Measurements from ENCODE around the gene ZNF763.
"Not testable (repeated sequence)": the region's sequence is repeated elsewhere in the genome, so short reads cannot be mapped to it uniquely, and the experiment has no call there.

Gene ZNF763

DNA sequence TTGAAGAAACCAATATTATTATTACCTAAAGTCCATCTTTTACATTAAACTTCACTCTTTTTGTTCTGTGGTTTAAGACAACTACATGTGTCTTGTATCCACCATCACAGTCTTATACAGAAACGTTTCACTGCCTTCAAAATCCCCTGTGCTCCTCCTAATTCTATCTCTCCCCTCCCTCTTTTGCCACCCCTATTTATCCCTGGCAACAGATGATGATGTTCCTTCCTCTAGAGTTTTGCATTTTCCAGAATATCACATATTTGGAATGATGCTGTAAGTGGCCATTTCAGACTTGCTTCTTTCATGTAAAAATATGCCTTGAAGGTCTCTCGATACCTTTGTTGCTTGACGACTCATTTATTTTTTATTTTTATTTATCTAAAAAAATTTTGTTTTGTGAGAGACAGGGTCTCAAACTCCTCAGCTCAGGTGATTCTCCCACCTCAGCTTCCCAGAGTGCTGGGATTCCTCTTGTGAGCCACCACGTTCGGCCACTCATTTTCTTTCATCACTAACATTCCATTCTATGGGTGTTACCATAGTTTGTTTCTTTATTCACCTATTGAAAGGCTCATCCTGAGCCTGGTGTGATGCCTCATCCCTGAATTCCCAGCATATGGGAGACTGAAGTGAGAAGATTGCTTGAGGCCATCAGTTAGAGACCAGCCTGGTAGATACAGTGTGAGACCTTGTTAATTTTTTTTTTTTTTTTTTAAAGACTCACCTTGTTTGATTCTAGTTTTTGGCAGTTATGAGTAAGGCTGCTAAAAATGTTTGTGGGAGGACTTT is 8.4 kb downstream of the ZNF763 start:
- no peak overlapping the region for H3K9ac ChIP-seq (ENCODE audit: low read length)
- H3K4me3 ChIP-seq (ENCODE audit: low read depth, low read length) = no peak overlapping the region
- H3K36me3 ChIP-seq (ENCODE audit: control insufficient read depth, insufficient read depth, low read length) = no peaks in the 10 kb centered on the region; the same call in 1 of the 2 replicates
- H3K27ac ChIP-seq (ENCODE audit: low read depth, low read length) = no peak overlapping the region
- no peaks in the 10 kb centered on the region for H3K27me3 ChIP-seq (ENCODE audit: control insufficient read depth, insufficient read depth, low read length)
- peaks cover 70% of the 10 kb centered on the region for H3K9me3 ChIP-seq (ENCODE audit: control insufficient read depth, insufficient read depth, low read depth, low read length)
- H3K4me1 ChIP-seq (ENCODE audit: control insufficient read depth, insufficient read depth, low read length) = no peaks in the 10 kb centered on the region

DNA sequence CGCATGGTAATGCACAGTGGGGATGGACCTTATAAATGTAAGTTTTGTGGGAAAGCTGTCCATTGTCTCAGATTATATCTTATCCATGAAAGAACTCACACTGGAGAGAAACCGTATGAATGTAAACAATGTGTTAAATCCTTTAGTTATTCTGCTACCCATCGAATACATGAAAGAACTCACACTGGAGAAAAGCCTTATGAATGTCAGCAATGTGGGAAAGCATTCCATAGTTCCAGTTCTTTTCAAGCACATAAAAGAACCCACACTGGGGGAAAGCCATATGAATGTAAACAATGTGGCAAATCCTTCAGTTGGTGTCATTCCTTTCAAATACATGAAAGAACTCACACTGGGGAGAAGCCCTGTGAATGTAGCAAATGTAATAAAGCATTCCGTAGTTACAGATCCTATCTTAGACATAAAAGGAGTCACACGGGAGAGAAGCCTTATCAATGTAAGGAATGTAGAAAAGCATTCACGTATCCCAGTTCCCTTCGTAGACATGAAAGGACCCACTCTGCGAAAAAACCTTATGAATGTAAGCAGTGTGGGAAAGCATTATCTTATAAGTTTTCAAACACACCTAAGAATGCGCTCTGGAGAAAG is 13.8 kb downstream of the ZNF763 start:
- Histone ChIP-seq H3K27ac (ENCODE audit: low read depth, low read length) (no peak overlapping the region), H3K4me3 (ENCODE audit: low read depth, low read length) (no peak overlapping the region), H3K4me1 (ENCODE audit: control insufficient read depth, insufficient read depth, low read length) (no peaks in the 10 kb centered on the region), H3K9ac (ENCODE audit: low read length) (no peak overlapping the region), H3K9me3 (ENCODE audit: control insufficient read depth, insufficient read depth, low read depth, low read length) (peaks cover 83% of the 10 kb centered on the region), H3K36me3 (ENCODE audit: control insufficient read depth, insufficient read depth, low read length) (no peaks in the 10 kb centered on the region; the same call in 1 of the 2 replicates), H3K27me3 (ENCODE audit: control insufficient read depth, insufficient read depth, low read length) (no peaks in the 10 kb centered on the region)

DNA sequence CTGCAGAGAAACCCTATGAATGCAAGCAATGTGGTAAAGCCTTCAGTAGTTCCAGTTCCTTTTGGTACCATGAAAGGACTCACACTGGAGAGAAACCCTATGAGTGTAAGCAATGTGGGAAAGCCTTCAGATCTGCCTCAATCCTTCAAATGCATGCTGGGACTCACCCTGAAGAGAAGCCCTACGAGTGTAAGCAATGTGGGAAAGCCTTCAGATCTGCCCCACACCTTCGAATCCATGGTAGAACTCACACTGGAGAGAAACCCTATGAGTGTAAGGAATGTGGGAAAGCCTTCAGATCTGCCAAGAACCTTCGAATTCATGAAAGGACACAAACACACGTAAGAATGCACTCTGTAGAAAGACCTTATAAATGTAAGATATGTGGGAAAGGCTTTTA is 14.7 kb downstream of the ZNF763 start:
- Histone ChIP-seq H3K9ac (ENCODE audit: low read length) (no peak overlapping the region), H3K9me3 (ENCODE audit: control insufficient read depth, insufficient read depth, low read depth, low read length) (peaks cover 86% of the 10 kb centered on the region), H3K36me3 (ENCODE audit: control insufficient read depth, insufficient read depth, low read length) (no peaks in the 10 kb centered on the region; the same call in 1 of the 2 replicates), H3K4me3 (ENCODE audit: low read depth, low read length) (no peak overlapping the region; the same call in 1 of the 2 replicates), H3K27ac (ENCODE audit: low read depth, low read length) (no peak overlapping the region), H3K4me1 (ENCODE audit: control insufficient read depth, insufficient read depth, low read length) (no peaks in the 10 kb centered on the region), H3K27me3 (ENCODE audit: control insufficient read depth, insufficient read depth, low read length) (no peaks in the 10 kb centered on the region)

DNA sequence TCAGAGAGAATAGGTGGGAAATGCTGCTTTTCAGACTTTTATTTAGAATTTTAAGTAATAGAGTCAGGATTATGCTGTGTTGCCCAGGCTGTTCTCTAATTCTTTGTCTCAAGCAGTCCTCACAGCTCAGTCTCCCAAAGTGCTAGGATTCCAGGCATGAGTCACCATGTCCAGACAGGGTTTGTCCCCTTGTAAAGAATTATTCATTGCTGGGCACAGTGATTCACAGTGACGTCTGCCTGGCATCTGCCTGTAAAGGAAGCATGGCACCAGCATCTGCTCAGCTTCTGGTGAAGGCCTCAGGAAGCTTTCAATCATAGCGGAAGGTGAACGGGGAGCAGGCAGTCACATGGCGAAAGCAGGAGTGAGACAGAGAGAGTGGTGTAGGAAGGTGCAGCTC is 17.7 kb downstream of the ZNF763 start:
- Histone ChIP-seq H3K4me1 (ENCODE audit: control insufficient read depth, insufficient read depth, low read length) (no peaks in the 10 kb centered on the region), H3K4me3 (ENCODE audit: low read depth, low read length) (no peak overlapping the region), H3K9ac (ENCODE audit: low read length) (no peak overlapping the region), H3K27ac (ENCODE audit: low read depth, low read length) (no peak overlapping the region), H3K27me3 (ENCODE audit: control insufficient read depth, insufficient read depth, low read length) (no peaks in the 10 kb centered on the region), H3K36me3 (ENCODE audit: control insufficient read depth, insufficient read depth, low read length) (no peaks in the 10 kb centered on the region; the same call in 1 of the 2 replicates), H3K9me3 (ENCODE audit: control insufficient read depth, insufficient read depth, low read depth, low read length) (peaks cover 72% of the 10 kb centered on the region)

DNA sequence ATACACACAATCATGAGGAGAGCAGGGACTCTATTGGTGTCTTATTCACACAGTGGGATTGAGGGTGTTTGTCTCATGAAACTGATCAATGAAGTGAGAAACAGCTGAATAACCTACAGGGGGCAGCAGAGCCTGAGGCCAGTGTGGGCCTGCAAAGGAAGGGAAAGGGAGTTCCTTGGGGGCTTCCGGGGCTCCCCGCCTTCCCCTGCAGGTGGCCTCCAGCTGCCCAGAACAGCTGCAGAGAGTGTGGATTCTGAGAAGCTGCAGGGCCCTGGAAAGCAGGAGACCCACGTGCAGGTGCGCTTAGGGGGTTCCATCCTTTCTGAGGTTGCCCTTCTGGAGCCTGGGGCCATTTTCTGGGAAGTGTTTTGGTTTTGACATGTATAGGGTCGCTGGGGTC is 20.1 kb downstream of the ZNF763 start:
- no peak overlapping the region for H3K4me3 ChIP-seq (ENCODE audit: low read depth, low read length)
- no peaks in the 10 kb centered on the region for H3K36me3 ChIP-seq (ENCODE audit: control insufficient read depth, insufficient read depth, low read length)
- no peaks in the 10 kb centered on the region for H3K27me3 ChIP-seq (ENCODE audit: control insufficient read depth, insufficient read depth, low read length)
- no peak overlapping the region for H3K27ac ChIP-seq (ENCODE audit: low read depth, low read length)
- H3K9ac ChIP-seq (ENCODE audit: low read length) = no peak overlapping the region
- H3K9me3 ChIP-seq (ENCODE audit: control insufficient read depth, insufficient read depth, low read depth, low read length) = peaks cover 50% of the 10 kb centered on the region
- no peaks in the 10 kb centered on the region for H3K4me1 ChIP-seq (ENCODE audit: control insufficient read depth, insufficient read depth, low read length)

DNA sequence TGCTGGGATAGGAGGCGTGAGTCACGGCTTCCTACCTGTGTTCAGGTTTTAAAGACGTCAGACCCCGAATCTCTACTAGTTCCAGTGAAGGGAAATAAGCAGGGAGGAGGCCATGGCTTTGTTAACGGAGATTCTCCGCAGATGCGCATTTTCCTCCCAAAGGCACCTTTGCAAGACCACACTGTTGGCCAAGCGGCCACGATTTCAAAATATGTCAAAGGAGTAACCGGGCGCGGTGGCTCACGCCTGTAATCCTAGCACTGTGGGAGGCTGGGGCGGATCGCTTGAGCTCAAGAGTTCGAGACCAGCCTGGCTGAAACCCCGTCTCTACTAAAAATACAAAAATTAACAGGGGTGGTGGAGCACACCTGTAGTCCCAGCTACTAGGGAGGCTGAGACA is 21.9 kb downstream of the ZNF763 start:
- Histone ChIP-seq H3K36me3 (ENCODE audit: control insufficient read depth, insufficient read depth, low read length) (no peaks in the 10 kb centered on the region), H3K9me3 (ENCODE audit: control insufficient read depth, insufficient read depth, low read depth, low read length) (peaks cover 42% of the 10 kb centered on the region), H3K9ac (ENCODE audit: low read length) (no peak overlapping the region), H3K4me1 (ENCODE audit: control insufficient read depth, insufficient read depth, low read length) (no peaks in the 10 kb centered on the region), H3K4me3 (ENCODE audit: low read depth, low read length) (no peak overlapping the region), H3K27me3 (ENCODE audit: control insufficient read depth, insufficient read depth, low read length) (no peaks in the 10 kb centered on the region), H3K27ac (ENCODE audit: low read depth, low read length) (no peak overlapping the region)

DNA sequence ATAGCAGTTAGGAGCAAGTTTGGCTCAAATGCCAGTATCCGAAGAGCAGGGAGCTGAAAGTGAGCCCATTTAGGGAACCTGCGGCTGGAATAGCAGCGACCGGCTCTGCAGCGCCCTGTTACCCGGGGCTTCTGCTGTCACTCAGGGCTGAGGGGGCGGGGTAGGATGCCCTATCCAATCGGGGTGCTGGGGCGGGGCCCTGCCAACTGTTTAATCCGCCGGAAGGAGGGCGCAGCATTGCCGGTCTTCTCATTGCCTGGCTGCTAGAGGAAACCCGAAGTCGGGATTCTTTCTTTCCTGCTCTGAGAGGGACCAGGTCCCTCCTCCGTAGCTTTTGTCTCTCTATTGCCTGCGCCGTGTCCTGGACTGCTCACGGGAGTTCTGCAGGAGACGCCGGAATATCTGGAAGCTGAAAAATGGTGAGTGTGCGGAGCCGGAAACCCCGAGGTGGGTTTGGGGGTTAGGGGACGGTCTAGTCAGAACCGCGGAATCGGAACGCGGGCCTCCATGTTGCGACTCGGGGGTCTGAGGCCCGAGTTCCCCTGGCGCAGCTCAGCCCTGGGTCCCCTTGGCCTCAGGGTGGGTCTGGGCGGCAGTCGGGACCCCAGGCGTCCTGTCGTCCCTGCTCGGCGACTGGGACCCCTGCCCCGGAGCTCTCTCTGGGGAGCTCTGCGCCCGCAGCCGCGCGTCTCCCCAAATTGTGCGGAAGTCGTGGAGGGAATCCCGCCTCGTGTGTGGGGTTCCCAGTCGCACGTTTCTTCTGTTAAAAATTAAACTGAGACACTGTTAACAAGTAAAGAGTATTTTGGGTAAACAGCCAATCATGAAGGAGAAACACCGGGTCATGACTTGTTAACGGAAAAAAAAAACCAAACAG is 22.8 kb downstream of the ZNF763 start:
- H3K27ac ChIP-seq (ENCODE audit: low read depth, low read length) = peak overlapping the region; percentile 62; the same call in 1 of the 2 replicates
- no peaks in the 10 kb centered on the region for H3K27me3 ChIP-seq (ENCODE audit: control insufficient read depth, insufficient read depth, low read length)
- H3K9me3 ChIP-seq (ENCODE audit: control insufficient read depth, insufficient read depth, low read depth, low read length) = peaks cover 33% of the 10 kb centered on the region
- H3K4me1 ChIP-seq (ENCODE audit: control insufficient read depth, insufficient read depth, low read length) = no peaks in the 10 kb centered on the region
- no peak overlapping the region for H3K9ac ChIP-seq (ENCODE audit: low read length)
- H3K4me3 ChIP-seq (ENCODE audit: low read depth, low read length) = peak overlapping the region; percentile 85
- H3K36me3 ChIP-seq (ENCODE audit: control insufficient read depth, insufficient read depth, low read length) = no peaks in the 10 kb centered on the region

DNA sequence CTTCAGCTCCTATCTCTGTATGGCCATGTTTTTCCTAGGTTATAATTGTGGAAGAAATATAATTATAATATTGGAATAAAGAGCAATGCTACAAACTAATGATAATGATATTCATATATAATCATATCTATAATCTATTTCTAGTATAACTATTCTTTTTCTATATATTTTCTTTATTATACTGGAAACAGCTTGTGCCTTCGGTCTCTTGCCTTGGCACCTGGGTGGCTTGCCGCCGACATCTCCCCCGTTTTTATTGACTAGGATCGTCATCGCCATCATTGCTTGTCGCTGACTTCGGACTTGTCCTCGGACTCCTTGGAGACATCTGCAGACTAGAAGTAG is 24.2 kb downstream of the ZNF763 start:
- Histone ChIP-seq H3K9me3 (ENCODE audit: control insufficient read depth, insufficient read depth, low read depth, low read length) (peaks cover 30% of the 10 kb centered on the region), H3K27ac (ENCODE audit: low read depth, low read length) (no peak overlapping the region), H3K27me3 (ENCODE audit: control insufficient read depth, insufficient read depth, low read length) (no peaks in the 10 kb centered on the region), H3K4me3 (ENCODE audit: low read depth, low read length) (no peak overlapping the region), H3K9ac (ENCODE audit: low read length) (no peak overlapping the region), H3K36me3 (ENCODE audit: control insufficient read depth, insufficient read depth, low read length) (no peaks in the 10 kb centered on the region), H3K4me1 (ENCODE audit: control insufficient read depth, insufficient read depth, low read length) (no peaks in the 10 kb centered on the region)

DNA sequence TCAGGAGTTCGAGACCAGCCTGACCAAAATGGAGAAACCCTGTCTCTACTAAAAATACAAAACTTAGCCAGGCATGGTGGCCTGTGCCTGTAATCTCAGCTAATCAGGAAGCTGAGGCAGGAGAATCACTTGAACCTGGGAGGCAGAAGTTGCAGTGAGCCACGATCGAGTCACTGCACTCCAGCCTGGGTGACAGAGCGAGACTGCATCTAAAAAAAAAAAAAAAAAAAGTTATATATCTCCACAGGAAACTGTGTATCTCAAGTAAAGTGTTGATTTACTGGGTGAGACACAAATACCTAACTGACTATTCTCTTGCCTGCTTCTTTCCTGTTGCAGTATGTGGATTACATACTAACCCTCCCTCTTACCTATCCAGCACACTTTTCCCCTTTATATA is 27.1 kb downstream of the ZNF763 start:
- not testable (repeated sequence) for H3K4me1 ChIP-seq (ENCODE audit: control insufficient read depth, insufficient read depth, low read length); H3K9ac ChIP-seq (ENCODE audit: low read length); H3K4me3 ChIP-seq (ENCODE audit: low read depth, low read length); H3K36me3 ChIP-seq (ENCODE audit: control insufficient read depth, insufficient read depth, low read length); H3K27ac ChIP-seq (ENCODE audit: low read depth, low read length); H3K27me3 ChIP-seq (ENCODE audit: control insufficient read depth, insufficient read depth, low read length)
- H3K9me3 ChIP-seq (ENCODE audit: control insufficient read depth, insufficient read depth, low read depth, low read length) = peaks cover 30% of the 10 kb centered on the region

DNA sequence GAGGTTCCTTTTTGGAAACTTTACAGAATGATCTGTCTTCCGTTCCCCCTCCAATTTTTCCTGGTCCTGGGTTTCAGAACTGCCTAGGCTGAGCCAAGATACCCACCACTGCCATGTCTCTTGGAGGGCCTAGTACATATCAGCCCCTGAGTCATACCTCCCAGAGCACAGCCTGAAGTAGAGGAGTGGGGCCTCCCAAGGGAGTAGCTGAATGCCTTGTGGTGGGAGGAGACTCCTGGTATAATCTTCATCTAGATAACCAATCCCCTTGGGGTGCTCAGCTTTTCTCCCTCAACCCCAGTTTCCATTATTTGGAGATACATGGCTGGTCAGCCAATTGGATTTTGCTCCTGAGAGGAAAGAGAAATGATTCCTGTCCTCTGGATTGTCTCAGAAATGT is 30.3 kb downstream of the ZNF763 start:
- Histone ChIP-seq H3K36me3 (ENCODE audit: control insufficient read depth, insufficient read depth, low read length) (no peaks in the 10 kb centered on the region; the same call in 1 of the 2 replicates), H3K9me3 (ENCODE audit: control insufficient read depth, insufficient read depth, low read depth, low read length) (peaks cover 43% of the 10 kb centered on the region), H3K4me3 (ENCODE audit: low read depth, low read length) (no peak overlapping the region), H3K27me3 (ENCODE audit: control insufficient read depth, insufficient read depth, low read length) (no peaks in the 10 kb centered on the region), H3K27ac (ENCODE audit: low read depth, low read length) (no peak overlapping the region), H3K9ac (ENCODE audit: low read length) (no peak overlapping the region), H3K4me1 (ENCODE audit: control insufficient read depth, insufficient read depth, low read length) (no peaks in the 10 kb centered on the region)
